Peyer's patch (tissue), 4 donors: ENCODE results near the gene AGR3.

Experiments used
- CTCF ChIP-seq, 6 experiments: fragments of 450-650 bp in 4 of 6; fragments of 200-600 bp in 2 of 6; sonication (generic) in 1 of 6; IDR thresholded peaks; one replicate each; pipeline ENCODE4 v1.5.1; 2017 to 2019; ENCODE audit warnings: antibody characterized with exemption in 6 of 6, mild to moderate bottlenecking in 3 of 6, moderate library complexity in 1 of 6
- POLR2A ChIP-seq, 2 donors: fragments of 450-650 bp; IDR thresholded peaks; one replicate each; pipeline ENCODE4 v1.5.1; 2017; ENCODE audit warnings: antibody characterized with exemption in 2 of 2, mild to moderate bottlenecking in 2 of 2, moderate library complexity in 2 of 2

DNA sequence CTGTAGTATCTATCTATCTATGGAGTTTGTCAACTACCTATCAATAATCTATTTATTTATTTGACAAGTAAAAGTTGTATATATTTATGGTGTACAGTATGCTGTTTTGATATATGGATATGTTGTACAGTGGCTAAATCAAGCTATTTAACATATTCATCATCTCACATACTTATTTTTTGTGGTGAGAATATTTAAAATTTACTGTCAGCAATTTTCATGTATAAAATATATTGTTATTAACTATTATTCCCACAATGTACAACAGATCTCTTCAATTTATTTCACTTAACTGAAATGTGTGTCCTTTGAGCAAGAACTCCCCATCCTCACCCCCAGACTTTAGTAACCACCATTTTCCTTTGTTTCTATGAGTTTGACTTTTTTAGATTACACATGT, 14.5 kb downstream of the AGR3 start:
- TF ChIP-seq CTCF (IDR thresholded peaks at IDR 0.05) (no peak), POLR2A (IDR thresholded peaks at IDR 0.05) (no peak)
